Ovary (tissue), 3 donors: ENCODE results near the gene RTP4.

Experiments
- EP300 ChIP-seq: sonication (generic); formaldehyde crosslinking; IDR thresholded peaks from one replicate; pipeline ENCODE4 v1.6.1; 2017; ENCODE audit warnings: antibody characterized with exemption
- TF ChIP-seq, protein P1 (sequence below), 3 donors: fragments of 450-650 bp in 2 of 3; fragments of 200-600 bp in 1 of 3; IDR thresholded peaks; one replicate each; pipeline versions ENCODE4 v1.5.1 to v1.8.0; 2016 to 2022; ENCODE audit warnings: antibody characterized with exemption in 3 of 3, mild to moderate bottlenecking in 1 of 3
- donor health status: DM: no; HTN: no; CAD: no.

DNA sequence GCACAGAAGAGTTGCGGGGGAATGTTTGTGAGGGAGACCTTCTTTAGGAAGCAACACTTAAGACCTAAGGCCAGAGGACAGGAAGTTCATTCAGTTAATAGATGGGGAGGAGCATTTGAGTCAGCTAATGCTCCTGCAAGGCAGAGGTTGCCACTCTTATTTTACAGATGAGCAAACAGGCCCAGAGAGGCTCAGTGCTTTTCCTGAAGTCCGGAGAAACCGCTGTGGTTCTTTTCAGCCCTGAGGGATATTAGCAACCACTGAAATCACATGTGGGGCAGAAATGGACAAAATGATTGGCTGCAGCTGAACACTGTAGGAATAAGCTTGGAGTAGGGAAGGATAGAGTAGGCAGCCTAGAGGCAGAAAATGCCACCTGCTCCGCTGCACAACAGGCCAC is 33.3 kb upstream of the RTP4 start:
- TF ChIP-seq, protein P1, sequence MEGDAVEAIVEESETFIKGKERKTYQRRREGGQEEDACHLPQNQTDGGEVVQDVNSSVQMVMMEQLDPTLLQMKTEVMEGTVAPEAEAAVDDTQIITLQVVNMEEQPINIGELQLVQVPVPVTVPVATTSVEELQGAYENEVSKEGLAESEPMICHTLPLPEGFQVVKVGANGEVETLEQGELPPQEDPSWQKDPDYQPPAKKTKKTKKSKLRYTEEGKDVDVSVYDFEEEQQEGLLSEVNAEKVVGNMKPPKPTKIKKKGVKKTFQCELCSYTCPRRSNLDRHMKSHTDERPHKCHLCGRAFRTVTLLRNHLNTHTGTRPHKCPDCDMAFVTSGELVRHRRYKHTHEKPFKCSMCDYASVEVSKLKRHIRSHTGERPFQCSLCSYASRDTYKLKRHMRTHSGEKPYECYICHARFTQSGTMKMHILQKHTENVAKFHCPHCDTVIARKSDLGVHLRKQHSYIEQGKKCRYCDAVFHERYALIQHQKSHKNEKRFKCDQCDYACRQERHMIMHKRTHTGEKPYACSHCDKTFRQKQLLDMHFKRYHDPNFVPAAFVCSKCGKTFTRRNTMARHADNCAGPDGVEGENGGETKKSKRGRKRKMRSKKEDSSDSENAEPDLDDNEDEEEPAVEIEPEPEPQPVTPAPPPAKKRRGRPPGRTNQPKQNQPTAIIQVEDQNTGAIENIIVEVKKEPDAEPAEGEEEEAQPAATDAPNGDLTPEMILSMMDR (IDR thresholded peaks at IDR 0.05) = no peak
- TF ChIP-seq EP300 = no peak
